Subcutaneous abdominal adipose tissue (tissue), 5 donors: ENCODE measurements around the gene DENND2A.
A peak's percentile ranks its signal among the peaks of the same experiment; 100 is the strongest.
"Not testable (repeated sequence)": the region's sequence is repeated elsewhere in the genome, so short reads cannot be mapped to it uniquely, and the experiment has no call there.

Experiments used
- H3K27ac ChIP-seq: one replicate; pipeline ENCODE4 v1.7.0; 2013; ENCODE audit warnings: low read depth, mild to moderate bottlenecking, inconsistent platforms, low read length, moderate library complexity
- H3K27me3 ChIP-seq, 5 donors: one replicate each; pipeline ENCODE4 v1.7.0; 2013; ENCODE audit warnings: low read length in 5 of 5, inconsistent platforms in 1 of 5; ENCODE audit not compliant: control insufficient read depth in 5 of 5, insufficient read depth in 4 of 5
- H3K36me3 ChIP-seq, 5 donors: one replicate each; pipeline ENCODE4 v1.7.0; 2013; ENCODE audit warnings: low read length in 5 of 5; ENCODE audit not compliant: control insufficient read depth in 5 of 5, insufficient read depth in 5 of 5
- H3K4me1 ChIP-seq, 5 donors: one replicate each; pipeline ENCODE4 v1.7.0; 2013; ENCODE audit warnings: low read length in 5 of 5, mild to moderate bottlenecking in 3 of 5, moderate library complexity in 1 of 5; ENCODE audit not compliant: control insufficient read depth in 5 of 5, insufficient read depth in 5 of 5
- H3K4me3 ChIP-seq, 5 donors: one replicate each; pipeline ENCODE4 v1.7.0; 2013; ENCODE audit warnings: low read length in 5 of 5, low read depth in 1 of 5
- H3K9ac ChIP-seq, 5 donors: one replicate each; pipeline ENCODE4 v1.7.0; 2013; ENCODE audit warnings: low read length in 5 of 5, mild to moderate bottlenecking in 4 of 5, moderate library complexity in 3 of 5
- H3K9me3 ChIP-seq, 5 donors: one replicate each; pipeline ENCODE4 v1.7.0; 2013; ENCODE audit warnings: low read length in 5 of 5; ENCODE audit not compliant: control insufficient read depth in 5 of 5
- donor health status: healthy.
- donor health status: healthy.
- donor health status: healthy.
- donor health status: healthy.
- donor health status: healthy.

DENND2A gene

DNA sequence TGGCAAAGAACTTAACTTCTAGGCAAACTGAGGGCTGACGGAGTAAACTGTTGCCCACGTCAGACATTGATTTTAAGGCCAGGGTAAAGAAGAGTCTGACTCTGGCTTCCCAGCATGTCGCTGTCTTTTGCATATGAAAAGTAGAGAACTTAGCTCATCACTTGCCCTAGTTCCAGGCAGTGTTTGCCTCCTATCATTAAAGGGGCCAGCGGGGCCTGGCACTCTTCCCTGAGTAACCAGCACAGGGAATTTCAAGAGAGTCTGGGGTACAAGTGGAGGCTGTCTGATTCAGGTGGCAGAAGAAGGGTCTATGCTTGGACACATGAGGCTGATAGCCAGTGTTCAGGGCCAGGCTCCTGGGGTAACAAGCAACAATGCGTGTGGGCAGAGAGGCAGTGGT is 4.8 kb downstream of the DENND2A start:
- peak overlapping the region in 1 of 5 donors; percentile 36 for H3K4me3 ChIP-seq
- H3K4me1 ChIP-seq: peaks cover 13 to 73% (median 55%) of the 10 kb centered on the region in 5 donors
- H3K27ac ChIP-seq: peak overlapping the region; percentile 18
- H3K36me3 ChIP-seq: no peaks in the 10 kb centered on the region
- peak overlapping the region in 1 of 5 donors; percentile 46 for H3K9ac ChIP-seq
- peaks cover 4 to 25% (median 9%) of the 10 kb centered on the region in 5 donors for H3K27me3 ChIP-seq
- H3K9me3 ChIP-seq: no peaks in the 10 kb centered on the region

DNA sequence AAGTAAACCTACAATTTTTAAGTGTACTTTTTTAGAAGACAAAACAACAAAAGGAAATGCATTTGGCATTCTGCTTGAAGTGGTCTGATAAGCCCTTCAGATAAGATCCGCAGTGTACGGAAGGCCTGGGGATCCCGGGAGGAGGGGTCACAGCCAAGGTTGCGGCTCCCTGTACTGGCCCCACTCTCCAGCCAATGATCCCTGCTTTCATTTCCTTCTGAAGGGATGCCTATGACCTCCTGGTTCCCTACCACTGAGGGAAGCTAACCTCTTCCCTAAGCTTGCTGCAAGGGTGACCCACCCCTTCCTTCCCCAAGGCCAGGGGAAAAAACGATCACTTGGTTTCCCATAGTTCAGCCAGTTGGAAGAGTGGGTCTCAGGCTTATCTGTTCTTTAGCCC is 5.3 kb downstream of the DENND2A start:
- H3K27me3 ChIP-seq: peaks cover 4 to 25% (median 9%) of the 10 kb centered on the region in 5 donors
- no peak overlapping the region for H3K9ac ChIP-seq
- H3K27ac ChIP-seq: peak overlapping the region; percentile 18
- peaks cover 14 to 73% (median 56%) of the 10 kb centered on the region in 5 donors for H3K4me1 ChIP-seq
- H3K4me3 ChIP-seq: peak overlapping the region in 1 of 5 donors; percentile 36
- no peaks in the 10 kb centered on the region for H3K9me3 ChIP-seq
- H3K36me3 ChIP-seq: no peaks in the 10 kb centered on the region

DNA sequence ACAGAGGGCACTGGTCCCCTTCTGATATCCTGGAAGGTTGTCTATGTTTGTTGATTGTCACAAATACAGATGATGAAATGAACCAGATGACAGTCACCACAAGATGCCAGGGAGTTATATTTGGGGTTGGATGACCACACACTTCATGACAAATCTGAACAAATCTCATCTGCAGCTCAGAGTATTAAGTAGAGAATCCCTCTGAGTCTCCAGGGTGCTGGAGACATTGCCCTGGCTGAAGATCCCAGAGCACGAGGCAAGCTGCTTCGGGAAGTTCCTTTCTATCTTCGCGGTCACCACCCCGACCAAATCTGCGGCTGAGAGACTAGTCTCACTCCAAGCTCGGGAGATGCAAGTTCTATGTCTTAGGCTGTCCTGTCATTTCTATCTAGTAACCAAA is 9.0 kb downstream of the DENND2A start:
- H3K9ac ChIP-seq: no peak overlapping the region
- H3K9me3 ChIP-seq: no peaks in the 10 kb centered on the region
- H3K36me3 ChIP-seq: no peaks in the 10 kb centered on the region
- H3K27me3 ChIP-seq: peaks cover 0 to 9% (median 0%) of the 10 kb centered on the region in 5 donors
- H3K4me1 ChIP-seq: peaks cover 14 to 68% (median 44%) of the 10 kb centered on the region in 5 donors
- peak overlapping the region; percentile 54 for H3K27ac ChIP-seq
- no peak overlapping the region for H3K4me3 ChIP-seq

DNA sequence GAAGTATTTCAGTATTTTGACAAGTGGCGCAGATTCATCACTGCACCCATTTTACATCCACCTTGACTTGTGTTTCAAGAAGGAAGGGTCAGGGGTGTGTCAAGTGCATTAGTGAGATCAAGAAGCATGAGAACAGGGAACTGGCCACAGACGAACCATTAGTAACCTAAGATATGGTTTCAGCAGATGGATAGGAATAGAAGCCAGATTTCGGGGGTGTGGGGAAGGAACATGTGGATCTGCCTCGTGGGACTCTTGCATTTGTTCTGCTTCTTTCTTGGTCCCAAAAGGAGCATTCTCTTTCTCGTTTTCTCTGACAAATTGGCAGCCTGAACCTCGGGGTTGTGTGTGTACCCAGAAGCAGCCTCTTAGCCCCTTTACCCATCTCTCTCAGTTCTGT is 9.6 kb downstream of the DENND2A start:
- Histone ChIP-seq H3K27me3 (peaks cover 0 to 4% (median 0%) of the 10 kb centered on the region in 5 donors), H3K9me3 (no peaks in the 10 kb centered on the region), H3K27ac (peak overlapping the region; percentile 54), H3K9ac (no peak overlapping the region), H3K4me3 (no peak overlapping the region), H3K36me3 (no peaks in the 10 kb centered on the region), H3K4me1 (peaks cover 13 to 69% (median 44%) of the 10 kb centered on the region in 5 donors)

- peaks cover 13 to 61% (median 35%) of the 10 kb centered on the region in 5 donors for H3K4me1 ChIP-seq
- no peaks in the 10 kb centered on the region for H3K27me3 ChIP-seq
- peak overlapping the region in 2 of 5 donors; percentile 2 to 25 for H3K4me3 ChIP-seq
- H3K9me3 ChIP-seq: no peaks in the 10 kb centered on the region
- no peaks in the 10 kb centered on the region for H3K36me3 ChIP-seq
- H3K27ac ChIP-seq: peak overlapping the region; percentile 47
- peak overlapping the region in 1 of 5 donors; percentile 7 for H3K9ac ChIP-seq
Observed at GRCh38 chr7:140625908-140626868, 14.4 kb downstream of the DENND2A start.

DNA sequence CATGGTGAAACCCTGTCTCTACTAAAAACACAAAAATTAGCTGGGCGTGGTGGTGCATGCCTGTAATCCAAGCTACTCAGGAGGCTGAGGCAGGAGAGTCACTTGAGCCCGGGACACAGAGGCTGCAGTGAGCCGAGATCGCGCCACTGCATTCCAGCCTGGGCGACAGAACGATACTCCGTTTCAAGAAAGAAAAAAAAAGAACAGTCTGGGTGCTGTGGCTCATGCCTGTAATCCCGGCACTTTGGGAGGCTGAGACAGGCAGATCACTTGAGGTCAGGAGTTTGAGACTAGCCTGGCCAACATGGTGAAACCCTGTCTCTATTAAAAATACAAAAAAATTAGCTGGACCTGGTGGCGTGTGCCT is 15.4 kb downstream of the DENND2A start:
- not testable (repeated sequence) for H3K9ac ChIP-seq, H3K27ac ChIP-seq, H3K36me3 ChIP-seq, H3K4me3 ChIP-seq, H3K9me3 ChIP-seq, H3K27me3 ChIP-seq
- H3K4me1 ChIP-seq: peaks cover 9 to 55% (median 29%) of the 10 kb centered on the region in 5 donors

- Histone ChIP-seq H3K9me3 (no peaks in the 10 kb centered on the region), H3K27ac (peak overlapping the region; percentile 35), H3K4me1 (peaks cover 9 to 55% (median 29%) of the 10 kb centered on the region in 5 donors), H3K36me3 (no peaks in the 10 kb centered on the region), H3K4me3 (no peak overlapping the region), H3K27me3 (no peaks in the 10 kb centered on the region), H3K9ac (no peak overlapping the region)
Observed at GRCh38 chr7:140624392-140625191, 16.0 kb downstream of the DENND2A start.

DNA sequence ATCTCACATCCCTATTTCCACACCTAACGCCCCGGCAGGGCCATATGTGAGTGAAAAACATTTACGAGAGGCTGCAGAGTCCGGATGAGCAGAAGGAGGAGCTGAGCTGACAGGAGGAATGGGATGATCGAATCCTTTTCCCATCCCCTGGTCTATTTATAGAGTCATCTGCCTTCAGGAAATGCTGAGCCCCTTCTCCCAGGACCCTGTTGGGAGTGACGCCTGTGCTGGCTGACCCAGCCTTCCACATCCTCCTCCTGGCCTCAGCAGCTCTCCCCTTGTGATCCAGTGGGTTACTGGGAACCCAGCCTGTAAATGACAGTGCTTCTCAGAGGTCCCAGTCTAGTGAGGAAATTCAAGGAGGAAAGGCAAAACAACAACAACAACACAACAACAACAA is 16.6 kb downstream of the DENND2A start:
- H3K9me3 ChIP-seq: no peaks in the 10 kb centered on the region
- H3K27me3 ChIP-seq: no peaks in the 10 kb centered on the region
- no peak overlapping the region for H3K9ac ChIP-seq
- H3K36me3 ChIP-seq: no peaks in the 10 kb centered on the region
- peaks cover 9 to 49% (median 29%) of the 10 kb centered on the region in 5 donors for H3K4me1 ChIP-seq
- H3K27ac ChIP-seq: peak overlapping the region; percentile 35
- H3K4me3 ChIP-seq: no peak overlapping the region

DNA sequence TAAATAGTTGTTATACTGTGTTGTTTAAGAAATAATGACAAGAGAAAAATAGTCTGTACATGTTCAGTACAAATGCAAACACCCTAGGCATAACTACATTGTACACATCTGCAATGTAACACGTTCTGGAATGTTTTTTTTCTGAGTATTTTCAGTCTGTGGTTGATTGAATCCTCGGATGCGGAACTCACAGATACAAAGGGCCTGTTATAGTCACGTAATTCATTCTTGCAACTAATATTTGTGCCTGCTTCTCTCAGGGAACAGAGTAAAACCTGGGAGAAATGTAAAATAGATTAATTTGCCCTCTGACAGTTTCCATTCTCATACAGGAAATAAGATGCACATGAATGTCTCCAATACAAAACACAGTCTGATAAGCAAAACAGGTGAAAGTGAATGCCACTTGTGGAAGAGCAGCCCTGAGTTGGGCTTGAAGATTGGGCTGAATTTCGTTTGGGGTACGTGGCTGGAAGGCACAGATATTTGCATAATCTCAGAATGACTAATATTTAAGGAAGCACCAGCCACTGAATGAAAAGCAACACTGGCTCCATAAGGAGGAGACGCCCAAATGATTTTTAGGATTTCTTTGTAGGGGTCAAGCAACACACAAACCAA is 19.1 kb downstream of the DENND2A start:
- Histone ChIP-seq H3K4me1 (peaks cover 2 to 27% (median 14%) of the 10 kb centered on the region in 5 donors), H3K9me3 (no peaks in the 10 kb centered on the region), H3K27ac (no peak overlapping the region)

More for the DNA sequence above, 19.1 kb downstream of the DENND2A start:
- H3K4me3 ChIP-seq: no peak overlapping the region
- no peaks in the 10 kb centered on the region for H3K27me3 ChIP-seq
- no peak overlapping the region for H3K9ac ChIP-seq
- no peaks in the 10 kb centered on the region for H3K36me3 ChIP-seq
